GM18951 (cell line): Measurements from ENCODE around the gene RAPGEF2.

ENCODE experiments used
- POLR2A ChIP-seq: IDR thresholded peaks from 4 replicates; pipeline ENCODE4 v1.6.1; 2011; ENCODE audit warnings: mild to moderate bottlenecking; ENCODE audit not compliant: insufficient read length, insufficient read depth; ENCODE audit errors: extremely low read depth
- in situ Hi-C: fragments of 300-500 bp; cut with MboI; formaldehyde crosslinking; loops from one replicate; pipeline ENCODE4 v1.12.0; 2022; ENCODE audit warnings: low sequenced_read_pairs, mixed read lengths, inconsistent platforms; ENCODE audit not compliant: unreplicated experiment

Gene RAPGEF2

DNA sequence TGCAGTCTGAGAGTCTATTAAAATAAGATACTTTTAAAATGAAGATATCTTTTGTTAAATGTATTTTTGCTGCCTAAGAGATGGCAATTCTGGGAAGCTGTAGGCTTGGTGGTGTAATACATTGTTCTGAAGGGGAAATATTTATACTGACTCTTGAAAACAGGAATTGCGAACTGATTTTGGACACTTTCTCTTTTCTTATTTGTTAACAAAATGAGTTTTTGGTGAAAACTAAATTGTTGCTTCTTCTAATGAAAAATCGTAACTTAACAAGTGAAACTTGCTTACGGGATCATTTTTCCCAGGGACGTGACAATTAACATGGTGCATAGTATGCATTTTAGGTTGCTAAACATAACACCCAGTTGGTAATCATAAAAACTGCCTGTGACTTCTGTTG lies 71.0 kb downstream of the RAPGEF2 start:
- in situ Hi-C loops = no loop called here

DNA sequence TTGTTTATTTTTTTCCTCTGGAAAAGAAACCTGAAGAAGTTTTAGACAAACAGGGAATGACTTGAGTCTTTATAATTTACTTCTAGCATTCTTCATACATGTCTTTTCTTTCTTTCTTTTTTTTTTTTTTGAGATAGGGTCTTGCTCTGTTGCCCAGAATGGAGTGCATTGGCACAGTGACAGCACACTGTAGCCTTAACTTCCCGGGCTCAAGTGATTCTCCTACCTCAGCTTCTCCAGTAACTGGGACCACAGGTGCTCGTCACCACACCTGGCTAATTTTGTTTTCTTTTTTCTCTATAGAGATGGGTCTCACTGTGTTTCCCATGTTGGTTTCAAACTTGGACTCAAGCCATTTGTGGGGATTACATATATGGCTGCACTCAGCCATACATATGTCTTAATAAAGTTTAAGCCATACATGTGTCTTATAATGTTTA lies 71.8 kb downstream of the RAPGEF2 start:
- in situ Hi-C loops = loop anchor here (5.0 to 25.0 kb wide), 2 partner anchors 317 to 437 kb away; no protein-coding TSS in a partner anchor
- no peak for TF ChIP-seq POLR2A

More for the DNA sequence above, 71.0 kb downstream of the RAPGEF2 start:
- no peak for TF ChIP-seq POLR2A

GRCh38 chr4:159175085-159175988 lies 72.5 kb downstream of the RAPGEF2 start:
- TF ChIP-seq POLR2A = no peak
- in situ Hi-C loops = loop anchor here (5.0 to 25.0 kb wide), 2 partner anchors 318 to 438 kb away; no protein-coding TSS in a partner anchor

GRCh38 chr4:159175989-159176375 lies 73.1 kb downstream of the RAPGEF2 start:
- in situ Hi-C loops = loop anchor here (5.0 to 25.0 kb wide), 2 partner anchors 319 to 439 kb away; no protein-coding TSS in a partner anchor
- no peak for TF ChIP-seq POLR2A

GRCh38 chr4:159177265-159178150 lies 74.6 kb downstream of the RAPGEF2 start:
- in situ Hi-C loops = loop anchor here (5.0 to 25.0 kb wide), 2 partner anchors 320 to 440 kb away; no protein-coding TSS in a partner anchor
- no peak for TF ChIP-seq POLR2A

DNA sequence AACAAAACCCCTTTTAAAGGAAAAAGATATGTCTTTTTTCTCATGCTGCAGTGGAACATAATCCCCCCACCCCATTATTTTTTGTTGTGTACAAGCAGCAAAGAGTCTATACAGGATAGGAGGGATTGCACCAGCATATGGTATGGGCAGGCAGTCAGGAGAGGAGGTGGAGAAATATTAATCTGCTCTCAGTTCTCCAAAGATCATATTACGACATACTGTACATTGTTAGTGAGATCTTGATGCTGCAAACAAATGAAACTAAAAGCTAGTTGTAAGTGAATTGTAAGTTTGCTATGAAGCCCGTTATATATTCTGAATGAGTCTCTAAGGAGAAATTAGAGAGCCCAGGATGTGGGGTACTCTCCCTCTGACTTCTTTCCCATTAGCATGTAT lies 75.3 kb downstream of the RAPGEF2 start:
- in situ Hi-C loops = loop anchor here (5.0 to 25.0 kb wide), 2 partner anchors 321 to 441 kb away; no protein-coding TSS in a partner anchor
- no peak for TF ChIP-seq POLR2A

- in situ Hi-C loops = loop anchor here (5.0 to 25.0 kb wide), 2 partner anchors 322 to 442 kb away; no protein-coding TSS in a partner anchor
- TF ChIP-seq POLR2A = no peak
These were observed 76.4 kb downstream of the RAPGEF2 start for GRCh38 chr4:159178979-159179969.

- in situ Hi-C loops = loop anchor here (25.0 kb wide), 1 partner anchor 447 kb away; no protein-coding TSS in a partner anchor
These were observed 81.2 kb downstream of the RAPGEF2 start for GRCh38 chr4:159183885-159184605.

DNA sequence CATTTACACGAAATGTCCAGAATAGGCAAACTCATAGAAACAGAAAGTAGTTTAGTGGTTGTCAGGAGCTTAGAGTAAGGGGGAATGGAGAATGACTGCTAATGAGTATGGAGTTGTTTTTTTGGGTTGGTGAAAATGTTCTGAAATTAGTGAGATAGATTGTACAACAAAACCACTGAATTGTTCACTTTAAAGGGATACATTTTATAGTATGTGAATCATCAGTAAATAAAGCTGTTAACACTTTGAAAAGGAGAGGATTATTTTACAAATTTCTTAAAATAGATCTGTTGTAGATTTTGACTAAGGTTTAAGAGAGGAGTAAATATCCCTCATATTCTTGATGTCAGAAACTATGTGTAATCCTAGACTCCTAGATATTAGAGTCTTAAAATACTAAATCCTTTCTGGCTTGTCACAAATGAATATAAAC lies 82.7 kb downstream of the RAPGEF2 start:
- TF ChIP-seq POLR2A = no peak
- in situ Hi-C loops = loop anchor here (25.0 kb wide), 1 partner anchor 448 kb away; no protein-coding TSS in a partner anchor

DNA sequence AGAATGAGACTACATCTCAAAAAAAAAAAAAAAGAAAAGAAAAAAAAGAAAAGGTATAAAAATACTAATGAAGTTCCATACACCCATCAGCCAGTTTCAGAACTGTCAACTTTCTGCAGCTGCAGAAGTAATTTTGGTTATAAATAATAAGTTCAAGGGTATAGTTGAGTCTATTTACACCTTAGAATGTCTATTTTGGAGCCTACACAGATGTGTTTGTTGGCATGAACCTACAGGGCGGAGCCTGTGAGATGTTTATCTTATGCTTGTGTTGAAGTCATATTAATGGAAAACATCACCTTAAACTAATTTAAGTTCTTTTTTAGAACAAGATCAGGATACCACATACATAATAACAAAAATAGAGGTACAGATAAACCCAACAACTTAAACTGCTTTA lies 85.8 kb downstream of the RAPGEF2 start:
- in situ Hi-C loops = loop anchor here (25.0 kb wide), 1 partner anchor 451 kb away; no protein-coding TSS in a partner anchor
- TF ChIP-seq POLR2A = no peak

DNA sequence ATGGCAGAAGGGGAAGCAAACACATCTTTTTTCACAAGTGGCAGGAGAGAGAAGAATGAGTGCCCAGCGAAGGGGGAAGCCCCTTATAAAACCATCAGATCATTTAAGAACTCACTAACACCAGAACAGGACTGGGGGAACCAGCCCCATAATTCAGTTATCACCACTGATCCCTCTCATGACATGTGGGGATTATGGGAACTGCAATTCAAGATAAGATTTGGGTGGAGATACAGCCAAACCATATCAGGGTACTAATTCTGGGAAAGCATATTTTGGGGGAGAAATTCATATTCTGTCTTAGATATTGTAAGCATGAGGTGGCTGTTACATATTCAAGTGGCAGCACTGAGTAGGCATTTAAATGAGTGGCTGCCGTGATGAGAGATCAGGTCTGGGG lies 87.8 kb downstream of the RAPGEF2 start:
- in situ Hi-C loops = loop anchor here (25.0 kb wide), 1 partner anchor 453 kb away; no protein-coding TSS in a partner anchor

More for the DNA sequence above, 87.8 kb downstream of the RAPGEF2 start:
- TF ChIP-seq POLR2A = no peak
